Measurements from ENCODE around the gene PDE11A.
"Not testable (repeated sequence)": the region's sequence is repeated elsewhere in the genome, so short reads cannot be mapped to it uniquely, and the experiment has no call there.

PDE11A gene

DNA sequence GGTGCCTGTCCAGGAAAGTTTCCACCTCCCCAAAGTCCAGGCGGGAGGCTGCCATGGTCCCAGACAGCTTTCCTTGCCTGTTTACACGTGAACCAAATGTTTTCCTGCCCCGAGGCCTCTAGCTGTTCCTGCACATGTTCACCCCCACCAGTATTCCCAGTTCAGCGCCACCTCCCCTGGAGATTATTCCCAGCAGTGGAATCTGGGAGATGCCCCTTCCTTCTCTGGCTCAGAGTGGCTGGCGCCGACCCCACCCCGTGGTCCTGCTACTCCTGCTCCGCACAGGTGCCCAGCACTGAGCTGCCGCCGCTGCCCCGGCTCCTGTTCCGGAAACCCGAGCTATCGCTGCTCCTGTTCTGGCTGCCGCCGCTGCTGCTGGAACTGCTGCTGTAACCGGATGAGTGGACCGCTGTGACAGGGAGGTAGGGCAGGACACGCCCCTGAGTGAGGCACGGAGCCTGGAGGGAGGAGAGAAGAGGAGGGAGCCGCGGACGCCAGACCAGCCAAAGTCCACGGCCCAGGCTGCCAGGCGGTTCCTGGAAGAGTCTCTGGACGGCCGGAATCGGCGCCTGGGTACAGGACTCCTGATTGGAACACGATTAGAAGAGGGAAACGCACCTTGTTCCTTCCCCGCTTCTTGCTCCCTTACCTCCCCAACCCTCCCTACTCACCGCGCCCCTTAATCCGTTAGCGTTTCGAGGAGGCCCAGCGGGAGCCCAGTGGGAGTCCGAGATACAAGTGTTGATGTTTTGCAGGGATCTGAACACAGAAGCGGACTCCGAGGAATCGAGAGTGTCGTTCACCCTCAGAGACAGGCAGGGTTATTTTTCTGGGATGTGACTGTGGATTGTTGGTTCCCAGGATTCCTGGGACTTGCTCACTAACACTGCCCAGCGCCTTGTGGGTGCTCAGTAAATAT is at the start of gene PDE11A:
TSS of gene PDE11A (minus strand) at position 395 of the 919 bp plus-strand sequence. CDS start at position 55, 340 bp downstream.
- DNase-seq: peak; percentile 17

DNA sequence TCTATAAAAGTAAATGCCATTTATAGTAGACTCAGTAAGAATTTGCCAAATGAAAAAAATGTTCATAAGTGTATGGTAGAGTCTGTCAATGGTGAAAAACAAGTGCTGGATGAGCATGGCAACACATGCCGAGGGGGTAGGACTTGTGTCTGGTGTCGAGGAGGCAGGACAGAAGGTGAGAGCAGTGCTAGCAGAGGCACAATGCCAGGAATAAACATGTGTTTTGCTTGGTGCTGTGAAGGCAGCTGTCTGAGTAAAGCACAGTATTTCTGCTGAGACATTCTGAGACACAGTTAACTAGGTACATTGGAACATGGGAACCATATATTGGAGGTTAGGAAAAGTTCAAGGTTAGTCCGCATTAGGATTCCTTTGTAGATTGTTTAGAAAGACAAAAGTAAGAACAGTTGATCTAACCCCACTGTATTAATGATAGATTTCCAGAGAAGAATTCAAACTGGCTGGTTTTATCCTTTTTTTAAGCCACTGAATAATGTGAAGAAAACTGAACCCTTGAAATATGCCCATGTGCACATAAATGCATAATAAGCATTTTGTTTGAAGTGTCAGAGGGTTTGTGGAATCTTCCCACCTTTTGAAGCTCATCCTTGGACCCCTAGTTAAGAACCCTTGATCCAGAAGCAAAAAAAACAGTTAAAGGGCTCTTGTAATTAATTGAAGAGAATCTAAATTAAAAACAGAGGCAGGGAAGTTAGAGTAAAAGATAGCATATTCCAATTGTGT is 46.8 kb upstream of the PDE11A start:
- no peak for DNase-seq

DNA sequence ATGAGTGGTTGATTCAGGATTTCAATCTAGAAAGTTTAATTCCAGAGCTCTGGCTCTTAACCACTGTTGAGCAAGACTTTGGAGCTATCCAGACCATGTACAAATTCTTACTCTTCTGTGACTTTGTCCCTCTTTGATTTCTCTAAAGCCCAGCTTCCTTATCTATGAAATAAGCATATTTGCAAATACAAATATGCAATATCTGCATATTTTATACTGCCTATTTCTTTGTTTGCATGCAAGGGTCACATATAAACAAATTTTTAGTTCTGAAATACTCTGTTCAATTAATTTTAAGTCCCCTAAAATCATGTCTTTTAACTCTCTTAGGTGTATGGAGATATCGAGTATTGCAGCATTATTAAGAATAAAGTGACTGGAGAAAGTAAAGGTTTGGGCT is 45.1 kb upstream of the PDE11A start:
- DNase-seq: no peak

DNA sequence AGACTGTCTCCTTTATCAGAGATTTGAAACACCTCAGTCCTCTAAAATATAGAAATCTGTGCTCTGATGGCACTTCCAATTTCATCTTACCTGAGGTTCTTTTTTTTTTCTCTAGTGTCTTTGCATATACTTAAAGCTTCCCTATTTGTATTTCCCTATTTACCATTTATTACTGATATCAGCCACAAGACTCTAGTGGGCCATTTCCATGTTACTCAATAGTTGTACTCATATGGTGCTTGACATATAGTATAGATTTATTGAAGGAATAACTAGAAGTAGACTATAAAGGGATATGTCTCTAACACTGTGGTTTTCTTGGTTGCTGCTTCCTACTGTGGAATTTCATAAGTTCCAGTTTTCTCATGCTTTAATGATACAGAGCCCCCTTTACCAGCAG is 42.7 kb upstream of the PDE11A start:
- no peak for DNase-seq

DNA sequence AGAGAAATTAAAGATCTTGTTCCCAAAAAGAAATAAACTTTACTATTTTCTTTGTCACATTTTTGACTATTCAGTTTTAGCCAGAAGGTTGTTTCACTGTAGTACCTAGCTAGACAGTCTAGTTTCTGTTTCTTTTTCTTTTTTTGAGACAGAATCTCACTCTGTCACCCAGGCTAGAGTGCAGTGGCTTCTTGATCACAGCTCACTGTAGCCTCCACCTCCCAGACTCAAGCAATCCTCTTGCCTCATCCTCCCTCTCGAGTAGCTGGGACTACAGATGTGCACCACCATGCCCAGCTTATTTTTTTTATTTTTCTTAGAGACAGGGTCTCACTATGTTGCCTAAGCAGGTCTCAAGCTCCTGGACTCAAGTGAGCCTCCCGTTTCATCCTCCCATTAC is 41.9 kb upstream of the PDE11A start:
- no peak for DNase-seq

DNA sequence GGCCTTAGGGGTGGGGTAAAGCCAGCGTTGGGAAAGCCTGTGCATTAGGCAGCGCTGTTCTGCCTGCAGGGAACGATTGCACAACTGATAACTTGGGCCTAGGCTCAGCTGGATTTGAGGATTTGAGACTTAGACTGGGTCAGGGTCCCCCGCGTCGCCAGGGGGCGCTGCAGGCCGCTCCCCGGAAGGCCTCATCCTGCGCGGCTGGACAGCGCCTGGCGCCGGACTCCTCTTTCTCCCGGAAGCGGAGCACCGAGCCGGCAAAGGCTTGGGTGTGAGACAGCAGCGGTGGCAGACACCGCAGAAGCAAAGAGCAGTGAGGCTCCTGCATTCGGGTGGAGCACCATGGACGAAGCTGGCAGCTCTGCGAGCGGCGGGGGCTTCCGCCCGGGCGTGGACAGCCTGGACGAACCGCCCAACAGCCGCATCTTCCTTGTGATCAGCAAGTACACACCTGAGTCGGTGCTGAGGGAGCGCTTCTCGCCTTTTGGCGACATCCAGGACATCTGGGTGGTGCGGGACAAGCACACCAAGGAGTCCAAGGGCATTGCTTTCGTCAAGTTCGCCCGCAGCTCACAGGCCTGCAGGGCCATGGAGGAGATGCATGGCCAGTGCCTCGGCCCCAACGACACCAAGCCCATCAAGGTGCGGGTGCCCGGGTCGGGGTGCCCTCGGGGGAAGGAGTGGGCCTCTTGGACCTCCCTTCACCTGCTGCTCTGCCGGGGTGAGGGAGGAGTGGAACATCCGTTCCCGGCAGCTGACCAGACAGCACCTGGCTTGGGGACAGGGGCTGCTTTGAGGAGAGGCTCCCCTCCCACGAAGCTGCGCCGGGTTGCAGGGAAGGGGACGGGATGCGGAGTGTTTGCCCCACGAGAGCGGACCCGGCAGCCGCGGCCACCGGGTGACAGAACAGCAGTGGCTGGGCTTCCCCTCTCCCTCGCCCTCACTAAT is 39.9 kb upstream of the PDE11A start, which contains the start of gene RBM45:
TSS of gene RBM45 (plus strand) at position 236 of the 951 bp plus-strand sequence. CDS start at position 346, 110 bp downstream.
- DNase-seq: peak; percentile 38

DNA sequence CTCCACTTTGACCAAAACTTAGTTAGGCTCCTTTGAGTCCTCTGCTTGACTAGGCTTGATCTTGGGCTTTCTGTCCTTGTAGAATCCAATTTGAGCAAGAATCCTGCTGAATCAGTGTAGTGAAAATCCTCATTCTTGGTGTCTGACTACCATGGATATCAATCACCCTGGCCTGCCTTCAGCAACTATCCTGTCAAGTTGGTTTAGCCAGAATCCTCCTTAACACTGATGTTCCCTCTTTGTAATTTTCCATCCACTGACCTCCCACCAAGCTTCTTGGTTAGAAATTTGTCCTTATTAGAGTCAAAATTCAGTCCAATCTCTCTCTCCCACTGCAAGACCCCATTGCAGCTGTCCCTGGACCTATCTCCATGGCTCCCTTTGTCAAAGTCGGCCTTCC is 39.2 kb upstream of the PDE11A start:
- no peak for DNase-seq

DNA sequence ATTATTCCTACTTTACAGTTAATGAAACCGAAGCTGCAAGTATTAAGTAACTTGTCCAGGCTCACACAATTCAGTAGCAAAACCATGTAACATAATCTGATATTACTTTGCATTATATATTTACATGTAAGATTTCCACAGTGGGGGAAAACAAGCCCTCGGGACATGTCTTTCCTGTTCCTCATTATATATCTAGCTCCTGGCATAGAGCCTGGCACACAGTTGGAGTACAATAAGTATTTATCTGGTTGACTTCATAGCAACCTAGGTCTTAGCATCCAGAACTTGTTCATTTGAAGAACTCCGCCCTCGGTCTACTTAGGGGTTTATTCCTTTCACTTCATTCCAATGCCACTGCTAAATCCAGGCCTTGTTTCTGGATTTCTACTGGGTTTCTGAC is 38.1 kb upstream of the PDE11A start:
- no peak for DNase-seq

DNA sequence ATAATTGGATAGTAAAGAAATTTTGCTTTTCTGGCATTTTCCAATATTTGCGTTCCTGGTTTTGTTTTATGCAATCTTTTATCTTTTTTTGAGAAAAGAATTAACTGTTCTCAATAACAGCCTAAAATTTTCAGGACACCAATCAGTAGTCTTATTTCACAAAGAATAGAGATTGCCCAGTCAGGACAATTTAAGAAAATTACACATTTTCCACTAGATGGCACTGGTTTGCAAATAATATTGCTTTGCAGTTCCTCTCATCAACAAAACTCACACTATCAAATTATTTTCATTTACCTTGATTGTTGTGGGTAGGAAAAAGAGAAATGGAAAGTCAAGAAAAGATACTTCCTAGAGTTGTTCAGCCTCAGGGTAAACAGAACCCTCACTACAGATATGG is 37.2 kb upstream of the PDE11A start:
- DNase-seq: no peak

DNA sequence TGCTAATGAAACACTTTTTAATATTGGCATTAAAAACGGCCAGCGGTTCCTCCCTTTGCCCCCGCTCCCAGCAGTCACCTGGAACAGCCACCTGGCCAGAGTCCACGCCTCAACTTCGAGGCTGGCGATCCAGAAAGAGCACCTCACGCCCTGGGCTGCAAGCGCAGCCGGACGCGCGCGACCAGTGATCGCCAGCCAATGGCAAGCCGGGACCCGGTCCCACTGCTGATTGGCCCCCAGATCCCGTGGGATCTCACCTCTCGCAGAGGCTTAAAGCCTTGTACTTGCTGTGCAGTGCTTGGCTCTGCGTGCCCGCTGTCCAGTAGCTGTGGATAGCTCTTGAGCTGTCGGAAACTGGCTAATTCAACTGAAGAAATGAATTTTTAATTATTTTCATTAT is 35.6 kb upstream of the PDE11A start:
- no peak for DNase-seq

DNA sequence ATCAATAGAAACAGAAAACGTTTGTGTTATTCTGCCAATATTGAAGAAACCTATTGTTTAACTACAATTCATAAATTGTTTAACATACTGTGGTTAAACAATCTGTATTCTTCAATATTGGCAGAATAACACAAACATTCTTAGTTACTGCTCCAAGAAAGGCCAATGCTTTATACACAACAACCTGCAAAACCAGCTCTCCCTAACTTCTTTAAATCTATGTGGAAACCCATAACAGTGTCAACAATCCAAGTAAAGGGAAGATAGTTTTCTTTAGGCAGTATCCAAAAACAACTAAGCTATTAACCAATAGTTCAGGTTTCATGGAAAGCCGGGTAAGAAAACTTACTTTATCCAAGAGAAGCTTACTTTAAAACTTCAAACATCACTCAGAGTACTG is 33.5 kb upstream of the PDE11A start:
- no peak for DNase-seq

DNA sequence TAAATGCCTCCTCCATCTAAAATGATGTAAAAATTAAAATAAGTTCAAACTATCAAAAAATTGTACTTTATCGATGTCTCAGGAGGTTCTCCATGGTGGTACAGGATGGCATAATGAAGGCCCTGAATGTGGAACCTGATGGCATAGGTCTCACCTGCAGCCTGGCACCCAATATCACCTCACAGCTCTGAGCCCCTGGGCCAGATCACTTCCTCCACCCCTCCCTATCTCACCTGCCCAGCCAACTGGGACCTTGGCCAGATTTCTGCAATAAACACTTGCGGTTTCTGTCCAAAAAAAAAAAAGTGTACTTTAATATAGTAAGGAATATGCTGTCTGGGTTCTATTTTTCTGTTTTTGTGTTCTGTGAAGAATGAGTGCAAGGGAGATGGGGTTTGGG is 33.0 kb upstream of the PDE11A start:
- DNase-seq: no peak

DNA sequence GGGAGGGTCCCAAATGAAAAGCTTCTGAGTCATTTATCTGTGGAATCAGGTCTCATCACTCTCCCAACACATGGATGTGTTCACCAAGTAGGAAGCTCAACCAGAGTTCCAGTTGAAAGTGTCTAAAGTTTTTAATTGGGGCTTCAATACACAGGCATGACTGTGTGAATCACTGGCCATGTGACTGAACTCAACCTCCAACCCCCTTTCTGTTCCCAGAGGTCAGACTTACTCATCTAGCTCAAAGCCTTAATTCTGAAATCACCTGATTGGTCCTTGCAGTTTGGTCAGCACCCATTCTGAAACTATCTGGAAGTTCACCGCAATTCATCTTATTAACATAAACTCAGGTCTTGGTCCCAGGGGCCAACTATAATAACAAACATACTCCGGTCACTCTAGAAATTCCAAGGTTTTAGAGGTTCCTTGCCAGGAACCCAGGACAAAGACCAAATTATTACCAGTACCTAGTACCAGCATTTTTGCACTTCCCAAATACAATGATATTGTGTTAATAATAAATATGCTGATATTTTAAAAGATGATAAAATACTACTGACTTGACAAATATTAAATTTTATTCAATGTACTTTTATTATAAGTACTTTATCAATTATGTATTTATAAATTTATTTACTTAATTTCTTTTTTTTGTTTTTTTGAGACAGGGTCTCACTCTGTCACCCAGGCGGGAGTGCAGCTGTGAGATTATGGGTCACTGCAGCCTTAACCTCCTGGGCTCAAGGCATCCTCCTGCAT is 28.9 kb upstream of the PDE11A start:
- no peak for DNase-seq

DNA sequence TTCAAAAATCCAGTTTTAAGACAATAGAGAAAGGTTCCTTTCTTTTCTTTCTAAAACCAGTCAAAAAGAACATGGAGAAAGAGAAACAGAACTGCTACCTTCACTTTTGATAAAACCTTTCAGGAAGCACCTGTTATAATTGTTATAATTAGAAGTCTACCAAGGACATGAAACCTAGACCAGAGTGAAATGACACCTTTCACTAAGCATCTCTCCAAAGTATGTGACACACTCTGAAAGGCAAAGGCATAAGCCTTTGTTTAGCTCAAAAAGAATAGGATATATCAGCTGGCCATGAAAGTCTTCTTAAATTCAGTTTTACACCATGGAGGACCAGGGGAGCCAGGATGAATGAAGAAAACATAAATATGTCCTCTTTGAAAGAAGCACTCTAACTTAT is 20.9 kb upstream of the PDE11A start:
- DNase-seq: no peak

DNA sequence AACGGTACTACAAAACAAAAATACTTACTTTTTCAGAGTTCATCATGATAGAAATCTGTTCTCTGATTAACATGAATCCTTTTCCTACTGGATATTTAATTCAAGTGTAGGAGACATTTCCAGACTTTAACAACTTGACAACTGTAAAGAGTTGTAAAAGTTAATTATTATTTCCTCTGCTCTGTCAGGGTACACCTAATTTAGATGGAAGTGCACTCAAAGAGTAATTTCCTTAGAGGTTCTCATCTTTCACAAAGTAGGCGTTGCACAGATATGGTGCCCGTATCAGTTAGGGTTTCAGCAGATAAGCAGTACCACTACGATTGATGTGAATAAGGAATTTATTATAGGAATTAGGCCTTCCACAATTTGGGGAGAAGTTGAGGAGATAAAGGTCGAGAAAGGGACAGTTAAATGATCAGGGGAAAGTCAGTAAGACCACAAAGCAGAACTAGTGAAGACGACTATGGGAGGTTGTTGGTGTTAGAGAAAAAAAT is 16.2 kb upstream of the PDE11A start:
- DNase-seq: no peak

DNA sequence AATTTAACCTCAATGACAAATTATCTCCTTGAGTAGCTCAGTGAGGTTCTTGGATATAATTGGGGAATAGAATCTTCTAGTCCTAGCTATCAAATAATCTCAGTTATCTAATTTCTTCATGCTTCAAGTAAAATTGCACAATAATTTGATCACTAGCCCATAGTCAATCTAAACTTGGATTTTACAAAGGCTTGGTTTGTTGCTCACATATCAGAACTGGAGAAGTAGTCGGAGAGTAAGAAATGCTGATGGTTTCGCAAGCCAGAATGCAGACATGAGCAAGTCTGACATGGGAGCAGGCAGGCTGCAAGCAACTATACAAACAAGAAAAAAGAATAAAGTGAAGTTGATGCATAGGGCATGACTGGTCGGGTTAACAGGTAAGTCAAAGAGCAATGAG is 11.7 kb upstream of the PDE11A start:
- no peak for DNase-seq

DNA sequence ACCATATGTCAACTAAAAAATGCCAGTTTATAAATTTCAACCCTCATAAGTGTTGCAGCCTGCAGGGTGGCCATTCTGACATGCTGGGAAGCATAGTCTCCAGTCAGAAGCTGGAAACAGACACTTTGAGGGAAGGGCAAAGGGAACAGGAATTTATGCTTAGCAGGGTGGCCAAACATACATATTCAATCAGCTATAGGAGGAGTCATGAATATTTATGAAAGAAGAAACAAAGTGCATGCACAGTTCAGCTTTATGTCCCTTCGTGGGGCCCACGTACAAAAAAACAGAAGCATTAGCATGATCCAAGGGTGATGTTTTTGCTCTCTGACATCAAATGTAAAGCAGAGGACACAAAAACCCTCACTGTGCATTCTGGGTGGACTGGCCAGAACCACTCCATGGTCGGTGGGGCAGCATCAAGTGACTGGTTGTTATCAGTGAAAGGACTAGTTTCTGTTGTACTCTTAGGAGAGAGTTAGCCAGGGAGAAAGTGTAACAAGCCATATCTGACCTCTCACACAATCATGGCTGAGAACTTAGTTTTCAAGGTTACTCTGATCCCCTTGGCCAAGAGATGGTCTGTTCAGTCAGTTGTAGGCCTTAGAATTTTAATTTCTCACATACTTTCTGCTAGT is 9.9 kb upstream of the PDE11A start:
- no peak for DNase-seq

DNA sequence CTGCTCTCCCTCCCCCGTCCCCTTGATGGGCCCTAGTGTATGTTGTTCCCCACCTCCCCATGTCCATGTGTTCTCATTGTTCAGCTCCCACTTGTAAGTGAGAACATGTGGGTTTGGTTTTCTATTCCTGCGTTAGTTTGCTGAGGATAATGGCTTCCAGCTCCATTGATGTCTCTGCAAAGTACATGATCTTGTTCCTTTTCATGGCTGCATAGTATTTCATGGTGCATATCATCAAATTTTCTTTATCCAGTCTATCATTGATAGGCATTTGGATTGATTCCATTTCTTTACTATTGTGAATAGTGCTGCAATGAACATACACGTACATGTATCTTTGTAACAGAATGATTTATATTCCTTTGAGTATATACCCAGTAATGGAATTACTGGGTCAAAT is 6.7 kb upstream of the PDE11A start:
- not testable (repeated sequence) for DNase-seq

DNA sequence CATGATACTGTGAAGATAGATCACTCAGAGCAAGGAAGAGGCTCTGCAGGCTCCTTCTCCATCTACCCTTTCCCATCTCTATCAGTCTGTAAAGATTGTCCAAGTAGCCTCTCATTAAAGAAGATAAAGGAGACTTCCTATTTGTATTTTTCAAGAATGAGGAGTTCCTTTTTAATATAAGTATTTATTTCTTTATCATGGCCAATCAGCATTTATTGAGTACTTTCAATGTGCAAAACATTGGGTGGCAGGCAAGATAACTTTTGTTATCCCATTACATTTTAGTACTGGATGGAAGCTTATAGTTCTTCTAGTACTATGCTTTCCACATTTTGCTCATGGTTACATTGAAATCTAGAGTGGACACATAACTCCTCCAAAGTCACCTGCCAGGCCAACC is 3.6 kb upstream of the PDE11A start:
- DNase-seq: no peak

DNA sequence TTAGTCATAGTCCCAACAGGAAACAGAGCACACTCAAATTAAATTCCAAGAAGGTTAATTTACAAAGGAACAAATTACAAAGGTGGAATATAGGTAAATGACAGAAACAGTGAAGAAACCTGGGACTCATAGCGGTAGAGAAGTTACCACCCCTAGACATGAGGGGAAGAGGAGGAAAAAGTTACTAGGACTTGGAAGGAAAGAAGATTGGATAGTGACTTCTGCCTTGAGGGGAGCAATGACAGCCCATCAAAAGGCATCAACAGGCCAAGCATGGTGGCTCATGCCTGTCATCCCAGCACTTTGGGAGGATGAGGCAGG is 2.4 kb upstream of the PDE11A start:
- no peak for DNase-seq
